Retinal pigment epithelial cell (primary cell): ENCODE measurements around the gene MARCHF9.

ENCODE experiments used
- DNase-seq: peaks from one replicate; pipeline ENCODE4 v3.0.0-alpha.2; 2010; ENCODE audit warnings: low read depth
- H3K4me3 ChIP-seq: 2 replicates; pipeline ENCODE4 v1.5.1; 2011; ENCODE audit warnings: mild to moderate bottlenecking, low read length, control low read depth, moderate library complexity
- CTCF ChIP-seq: conservative IDR thresholded peaks from 2 replicates; pipeline ENCODE4 v1.5.1; 2011; ENCODE audit warnings: low read depth, low read length, control low read depth, inconsistent platforms

The MARCHF9 gene

DNA sequence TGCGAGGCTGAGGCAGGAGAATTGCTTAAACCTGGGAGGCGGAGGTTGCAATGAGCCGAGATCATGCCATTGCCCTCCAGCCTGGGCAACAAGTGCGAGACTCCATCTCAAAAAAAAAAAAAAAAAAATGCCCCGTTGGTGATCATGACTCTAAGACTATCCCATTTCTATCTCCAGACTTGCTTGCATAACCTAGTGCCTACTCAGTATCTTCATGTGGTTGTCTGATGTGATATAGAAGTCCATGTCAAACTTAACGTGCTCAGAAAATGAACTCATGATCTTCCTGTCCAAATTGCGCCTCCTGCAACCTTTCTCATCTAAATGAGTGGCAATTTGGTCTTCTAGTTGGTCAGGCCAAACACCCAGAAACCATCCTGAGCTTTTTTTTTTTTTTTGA is 23.0 kb downstream of the MARCHF9 start:
- H3K4me3 ChIP-seq: no peak overlapping the region
- DNase-seq: no peak
- no peak for TF ChIP-seq CTCF

DNA sequence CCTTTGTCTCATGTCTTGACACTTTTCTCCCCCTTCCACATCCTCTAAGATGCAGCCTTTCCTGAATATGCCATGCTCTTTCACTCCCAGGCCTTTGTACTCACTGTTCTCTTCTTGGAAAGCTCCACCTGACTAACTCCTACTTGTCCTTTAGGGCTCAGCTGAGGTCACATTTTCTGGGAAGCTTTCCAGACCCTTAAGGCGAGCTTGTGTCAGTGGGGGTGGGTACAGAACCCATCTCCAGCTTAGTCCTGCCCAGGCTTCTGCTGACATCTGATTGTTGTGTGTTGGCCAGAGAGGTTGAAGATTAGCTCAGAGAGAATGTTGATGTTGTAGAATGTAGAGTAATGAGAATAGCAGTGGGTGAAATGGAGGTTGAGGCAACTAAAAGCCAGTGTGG is 24.8 kb downstream of the MARCHF9 start:
- no peak for TF ChIP-seq CTCF
- no peak for DNase-seq
- no peak overlapping the region for H3K4me3 ChIP-seq

GRCh38 chr12:57780284-57780897 is 25.5 kb downstream of the MARCHF9 start:
- no peak for TF ChIP-seq CTCF
- no peak overlapping the region for H3K4me3 ChIP-seq
- no peak for DNase-seq

- no peak for TF ChIP-seq CTCF
- no peak overlapping the region for H3K4me3 ChIP-seq
- no peak for DNase-seq
Measured at GRCh38 chr12:57781244-57781643, 26.3 kb downstream of the MARCHF9 start.

DNA sequence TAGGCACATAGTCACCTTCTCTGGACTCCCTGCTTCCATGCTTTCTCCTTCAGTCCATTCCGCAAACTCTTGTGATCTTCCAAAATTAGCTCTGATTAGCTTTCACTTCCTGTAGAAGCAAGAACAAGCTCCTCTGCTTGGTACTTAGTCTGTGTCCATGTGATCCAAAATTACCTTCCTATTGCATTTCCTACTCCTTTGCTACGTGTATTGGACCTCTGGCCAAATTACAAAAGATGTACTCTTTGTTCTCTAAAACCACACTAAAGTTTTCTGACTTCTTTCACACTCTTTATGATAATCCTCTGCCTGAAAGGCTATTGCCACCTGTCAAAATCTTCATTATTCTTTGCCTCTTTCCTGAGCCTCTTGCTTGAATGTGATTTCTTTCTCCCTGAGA is 26.9 kb downstream of the MARCHF9 start:
- H3K4me3 ChIP-seq: no peak overlapping the region
- TF ChIP-seq CTCF: no peak
- no peak for DNase-seq

DNA sequence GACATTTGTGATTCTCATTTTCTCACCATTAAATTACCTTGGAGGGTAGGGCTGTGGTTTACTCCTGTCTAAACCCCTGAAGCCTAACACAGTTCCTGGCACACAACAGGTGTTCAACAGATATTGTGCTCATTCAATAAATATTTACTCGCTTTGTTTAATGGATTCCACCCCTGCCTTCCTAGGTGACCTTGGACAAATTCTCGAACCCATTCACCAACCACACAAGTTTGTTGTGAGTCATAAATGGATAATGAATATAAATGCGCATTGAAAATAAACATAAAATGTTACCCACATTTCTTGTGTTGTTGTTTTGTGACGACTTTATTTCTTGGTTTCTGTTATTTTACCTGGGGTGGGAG is 27.3 kb downstream of the MARCHF9 start:
- H3K4me3 ChIP-seq: no peak overlapping the region
- TF ChIP-seq CTCF: no peak
- no peak for DNase-seq

GRCh38 chr12:57782608-57783465 is 27.9 kb downstream of the MARCHF9 start, which contains the start of gene TSFM:
TSS of gene TSFM (plus strand) at chr12:57782787. CDS start at chr12:57782802, 15 bp downstream.
- DNase-seq: peak; percentile 77
- peak; percentile 92 for TF ChIP-seq CTCF
- H3K4me3 ChIP-seq: peak within 1 kb of the TSS; percentile 85
